Fibroblast of the aortic adventitia (primary cell): ENCODE results near the gene HEBP1. TPM values are rescaled to one million over a fixed set of nuclear protein-coding genes. Genes with fewer than 3 reads are reported as not detected.

ENCODE experiments used
- DNase-seq: peaks from one replicate; pipeline ENCODE4 v3.0.0-alpha.2; 2010; ENCODE audit warnings: low read depth
- H3K4me3 ChIP-seq: 2 replicates; pipeline ENCODE4 v1.5.1; 2011; ENCODE audit warnings: low read depth, mild to moderate bottlenecking, control low read depth, low read length, moderate library complexity
- CTCF ChIP-seq: IDR thresholded peaks from 2 replicates; pipeline ENCODE4 v1.5.1; 2011; ENCODE audit warnings: mild to moderate bottlenecking, low read length, control low read depth, inconsistent platforms; ENCODE audit not compliant: insufficient read depth
- total RNA-seq: library from RNA; depleted of rRNA; stranded (reverse); fragments of >200 nt; gene quantifications from 2 replicates; pipeline ENCODE4 v1.2.3, GENCODE V29; 2012; ENCODE audit warnings: low replicate concordance

Gene HEBP1
- total RNA-seq, 1 donor = 14.4 TPM

GRCh38 chr12:13024531-13024916 lies 24.5 kb upstream of the HEBP1 start:
- no peak for TF ChIP-seq CTCF
- no peak overlapping the region for H3K4me3 ChIP-seq
- no peak for DNase-seq

- no peak overlapping the region for H3K4me3 ChIP-seq
- peak; percentile 57 for TF ChIP-seq CTCF
- DNase-seq = peak; percentile 77
Measured at GRCh38 chr12:13023811-13024530, 23.9 kb upstream of the HEBP1 start.

GRCh38 chr12:13022851-13023271 lies 22.8 kb upstream of the HEBP1 start:
- TF ChIP-seq CTCF = no peak
- DNase-seq = peak; percentile 81
- H3K4me3 ChIP-seq = no peak overlapping the region

GRCh38 chr12:13011098-13011497 lies 11.0 kb upstream of the HEBP1 start:
- H3K4me3 ChIP-seq = no peak overlapping the region
- TF ChIP-seq CTCF = no peak
- no peak for DNase-seq

- no peak for TF ChIP-seq CTCF
- H3K4me3 ChIP-seq = no peak overlapping the region
- DNase-seq = no peak
Measured at GRCh38 chr12:13008741-13009380, 8.8 kb upstream of the HEBP1 start.

- DNase-seq = no peak
- no peak overlapping the region for H3K4me3 ChIP-seq
- TF ChIP-seq CTCF = no peak
Measured at GRCh38 chr12:13007496-13008233, 7.6 kb upstream of the HEBP1 start.
